ENCODE data around the gene TRIP12.
"Not testable (repeated sequence)": the region's sequence is repeated elsewhere in the genome, so short reads cannot be mapped to it uniquely, and the experiment has no call there.

TRIP12 gene

GRCh38 chr2:229852565-229852964, 69.2 kb downstream of the TRIP12 start:
- Mint-ChIP-seq H3K4me3 (no peak overlapping the region), H3K27ac (no peak overlapping the region), H3K27me3 (no peaks in the 10 kb centered on the region)

GRCh38 chr2:229851870-229852269, 69.9 kb downstream of the TRIP12 start:
- H3K36me3 Mint-ChIP-seq (ENCODE audit: low read depth) = peaks cover 70% of the 10 kb centered on the region
- intact Hi-C loops (cut with micrococcal nuclease) = no loop called here
- no peaks in the 10 kb centered on the region for H3K27me3 Mint-ChIP-seq
- H3K4me1 Mint-ChIP-seq (ENCODE audit: low read depth) = peaks cover 38% of the 10 kb centered on the region
- H3K27ac Mint-ChIP-seq = peak overlapping the region; percentile 2
- H3K4me3 Mint-ChIP-seq = no peak overlapping the region
- H3K9me3 Mint-ChIP-seq = no peaks in the 10 kb centered on the region

More at GRCh38 chr2:229852565-229852964, 69.2 kb downstream of the TRIP12 start:
- Mint-ChIP-seq H3K36me3 (ENCODE audit: low read depth) (peaks cover 69% of the 10 kb centered on the region), H3K4me1 (ENCODE audit: low read depth) (peaks cover 38% of the 10 kb centered on the region), H3K9me3 (no peaks in the 10 kb centered on the region)
- intact Hi-C loops (cut with micrococcal nuclease) = no loop called here

- intact Hi-C loops (cut with micrococcal nuclease); H3K27me3 Mint-ChIP-seq; H3K27ac Mint-ChIP-seq; H3K4me3 Mint-ChIP-seq; H3K9me3 Mint-ChIP-seq: not testable (repeated sequence)
- peaks cover 70% of the 10 kb centered on the region for H3K36me3 Mint-ChIP-seq (ENCODE audit: low read depth)
- peaks cover 38% of the 10 kb centered on the region for H3K4me1 Mint-ChIP-seq (ENCODE audit: low read depth)
These were observed 71.2 kb downstream of the TRIP12 start for GRCh38 chr2:229850355-229851275.

GRCh38 chr2:229849073-229849472, 72.7 kb downstream of the TRIP12 start:
- Mint-ChIP-seq H3K4me3 (no peak overlapping the region), H3K27ac (no peak overlapping the region), H3K36me3 (ENCODE audit: low read depth) (peaks cover 68% of the 10 kb centered on the region), H3K4me1 (ENCODE audit: low read depth) (peaks cover 33% of the 10 kb centered on the region), H3K9me3 (no peaks in the 10 kb centered on the region), H3K27me3 (no peaks in the 10 kb centered on the region)
- intact Hi-C loops (cut with micrococcal nuclease) = no loop called here

GRCh38 chr2:229843613-229844012, 78.2 kb downstream of the TRIP12 start:
- Mint-ChIP-seq H3K9me3 (no peaks in the 10 kb centered on the region), H3K4me1 (ENCODE audit: low read depth) (peaks cover 8% of the 10 kb centered on the region), H3K27ac (peak overlapping the region; percentile 30), H3K27me3 (no peaks in the 10 kb centered on the region), H3K36me3 (ENCODE audit: low read depth) (peaks cover 67% of the 10 kb centered on the region), H3K4me3 (no peak overlapping the region)
- intact Hi-C loops (cut with micrococcal nuclease) = no loop called here

GRCh38 chr2:229838729-229839128, 83.1 kb downstream of the TRIP12 start:
- H3K36me3 Mint-ChIP-seq (ENCODE audit: low read depth) = peaks cover 66% of the 10 kb centered on the region
- no peak overlapping the region for H3K4me3 Mint-ChIP-seq
- no peaks in the 10 kb centered on the region for H3K4me1 Mint-ChIP-seq (ENCODE audit: low read depth)
- no peaks in the 10 kb centered on the region for H3K27me3 Mint-ChIP-seq
- H3K9me3 Mint-ChIP-seq = no peaks in the 10 kb centered on the region
- H3K27ac Mint-ChIP-seq = no peak overlapping the region
- intact Hi-C loops (cut with micrococcal nuclease) = no loop called here

- H3K4me1 Mint-ChIP-seq (ENCODE audit: low read depth) = no peaks in the 10 kb centered on the region
- no peak overlapping the region for H3K4me3 Mint-ChIP-seq
- peaks cover 72% of the 10 kb centered on the region for H3K36me3 Mint-ChIP-seq (ENCODE audit: low read depth)
- no peaks in the 10 kb centered on the region for H3K9me3 Mint-ChIP-seq
- H3K27ac Mint-ChIP-seq = no peak overlapping the region
- no peaks in the 10 kb centered on the region for H3K27me3 Mint-ChIP-seq
- intact Hi-C loops (cut with micrococcal nuclease) = no loop called here
These were observed 85.0 kb downstream of the TRIP12 start for GRCh38 chr2:229836847-229837246.

GRCh38 chr2:229835596-229836283, 86.1 kb downstream of the TRIP12 start:
- Mint-ChIP-seq H3K27me3 (no peaks in the 10 kb centered on the region), H3K9me3 (no peaks in the 10 kb centered on the region), H3K36me3 (ENCODE audit: low read depth) (peaks cover 75% of the 10 kb centered on the region), H3K4me3 (no peak overlapping the region), H3K4me1 (ENCODE audit: low read depth) (no peaks in the 10 kb centered on the region), H3K27ac (no peak overlapping the region)
- intact Hi-C loops (cut with micrococcal nuclease) = no loop called here

GRCh38 chr2:229834368-229834767, 87.4 kb downstream of the TRIP12 start:
- H3K4me3 Mint-ChIP-seq; H3K27me3 Mint-ChIP-seq; intact Hi-C loops (cut with micrococcal nuclease); H3K9me3 Mint-ChIP-seq; H3K4me1 Mint-ChIP-seq (ENCODE audit: low read depth); H3K27ac Mint-ChIP-seq: not testable (repeated sequence)
- H3K36me3 Mint-ChIP-seq (ENCODE audit: low read depth) = peaks cover 75% of the 10 kb centered on the region

GRCh38 chr2:229832510-229832898, 89.3 kb downstream of the TRIP12 start:
- Mint-ChIP-seq H3K4me3 (no peak overlapping the region), H3K27ac (no peak overlapping the region), H3K9me3 (no peaks in the 10 kb centered on the region), H3K4me1 (ENCODE audit: low read depth) (no peaks in the 10 kb centered on the region), H3K27me3 (no peaks in the 10 kb centered on the region), H3K36me3 (ENCODE audit: low read depth) (peaks cover 78% of the 10 kb centered on the region)
- intact Hi-C loops (cut with micrococcal nuclease) = no loop called here

GRCh38 chr2:229831805-229832509, 89.9 kb downstream of the TRIP12 start:
- Mint-ChIP-seq H3K27ac (peak overlapping the region; percentile 21), H3K36me3 (ENCODE audit: low read depth) (peaks cover 74% of the 10 kb centered on the region), H3K4me3 (no peak overlapping the region), H3K9me3 (no peaks in the 10 kb centered on the region), H3K4me1 (ENCODE audit: low read depth) (no peaks in the 10 kb centered on the region), H3K27me3 (no peaks in the 10 kb centered on the region)
- intact Hi-C loops (cut with micrococcal nuclease) = no loop called here

GRCh38 chr2:229825476-229825875, 96.3 kb downstream of the TRIP12 start:
- no peak overlapping the region for H3K27ac Mint-ChIP-seq
- intact Hi-C loops (cut with micrococcal nuclease) = no loop called here
- H3K27me3 Mint-ChIP-seq = no peaks in the 10 kb centered on the region
- no peaks in the 10 kb centered on the region for H3K9me3 Mint-ChIP-seq
- no peaks in the 10 kb centered on the region for H3K4me1 Mint-ChIP-seq (ENCODE audit: low read depth)
- H3K36me3 Mint-ChIP-seq (ENCODE audit: low read depth) = peaks cover 81% of the 10 kb centered on the region
- H3K4me3 Mint-ChIP-seq = no peak overlapping the region

GRCh38 chr2:229821316-229821715, 100.5 kb downstream of the TRIP12 start:
- Mint-ChIP-seq H3K4me1 (ENCODE audit: low read depth) (no peaks in the 10 kb centered on the region), H3K4me3 (no peak overlapping the region), H3K9me3 (no peaks in the 10 kb centered on the region), H3K27ac (no peak overlapping the region), H3K36me3 (ENCODE audit: low read depth) (peaks cover 83% of the 10 kb centered on the region), H3K27me3 (no peaks in the 10 kb centered on the region)
- intact Hi-C loops (cut with micrococcal nuclease) = no loop called here

GRCh38 chr2:229818230-229818629, 103.6 kb downstream of the TRIP12 start:
- intact Hi-C loops (cut with micrococcal nuclease) = no loop called here
- Mint-ChIP-seq H3K27me3 (no peaks in the 10 kb centered on the region), H3K27ac (no peak overlapping the region), H3K4me1 (ENCODE audit: low read depth) (no peaks in the 10 kb centered on the region), H3K36me3 (ENCODE audit: low read depth) (peaks cover 84% of the 10 kb centered on the region), H3K9me3 (no peaks in the 10 kb centered on the region), H3K4me3 (no peak overlapping the region)

All from dendritic cell treated with granulocyte-macrophage colony-stimulating factor and Interleukin-4, amounts not matched to agents 40 ng/mL and 50 ng/mL, for 4 days (primary cell).